H9 (cell line): Measurements from ENCODE around the gene INVS. TPM values are rescaled to one million over a fixed set of nuclear protein-coding genes. Genes with fewer than 3 reads are reported as not detected.

Source experiments
- DNase-seq: peaks from one replicate; pipeline ENCODE4 v3.0.0-alpha.2; 2017
- H2AFZ ChIP-seq: one replicate; pipeline ENCODE4 v1.6.1; 2013; ENCODE audit warnings: mild to moderate bottlenecking, low read length, control low read depth, moderate library complexity
- H2AK5ac ChIP-seq: 2 replicates; pipeline ENCODE4 v1.6.1; 2013; ENCODE audit warnings: low read length, control low read depth, mixed read lengths; ENCODE audit not compliant: insufficient read length
- H2BK120ac ChIP-seq: one replicate; pipeline ENCODE4 v1.6.1; 2013; ENCODE audit warnings: low read depth, mild to moderate bottlenecking, low read length, control low read depth, inconsistent platforms; ENCODE audit not compliant: poor library complexity, severe bottlenecking
- H2BK12ac ChIP-seq: 2 replicates; pipeline ENCODE4 v1.6.1; 2013; ENCODE audit warnings: low read length, control low read depth, mixed read lengths, low read depth; ENCODE audit not compliant: insufficient read length
- H2BK15ac ChIP-seq: 2 replicates; pipeline ENCODE4 v1.6.1; 2013; ENCODE audit warnings: low read depth, low read length, control low read depth
- H2BK20ac ChIP-seq: one replicate; pipeline ENCODE4 v1.6.1; 2013; ENCODE audit warnings: low read depth, mild to moderate bottlenecking, low read length, control low read depth, inconsistent platforms; ENCODE audit not compliant: poor library complexity, severe bottlenecking
- H2BK5ac ChIP-seq: 2 replicates; pipeline ENCODE4 v1.6.1; 2013; ENCODE audit warnings: low read length, control low read depth, mixed read lengths; ENCODE audit not compliant: insufficient read length
- H3K14ac ChIP-seq: 2 replicates; pipeline ENCODE4 v1.6.1; 2013; ENCODE audit warnings: low read length, control low read depth; ENCODE audit not compliant: insufficient read depth
- H3K18ac ChIP-seq: 2 replicates; pipeline ENCODE4 v1.6.1; 2013; ENCODE audit warnings: low read depth, mild to moderate bottlenecking, mixed read lengths, low read length, control low read depth; ENCODE audit not compliant: insufficient read length
- H3K23ac ChIP-seq: 2 replicates; pipeline ENCODE4 v1.6.1; 2013; ENCODE audit warnings: low read length, control low read depth, mixed read lengths, low read depth; ENCODE audit not compliant: insufficient read length
- H3K23me2 ChIP-seq: 2 replicates; pipeline ENCODE4 v1.6.1; 2013; ENCODE audit warnings: low read depth, mild to moderate bottlenecking, mixed read lengths, low read length, control low read depth; ENCODE audit not compliant: insufficient read length, poor library complexity, severe bottlenecking
- H3K27ac ChIP-seq: 2 replicates; pipeline ENCODE4 v1.5.1; 2013; ENCODE audit warnings: low read length, control low read depth, mixed read lengths, low read depth; ENCODE audit not compliant: insufficient read length
- H3K27me3 ChIP-seq: 2 replicates; pipeline ENCODE4 v1.6.1; 2013; ENCODE audit warnings: low read length, control low read depth, inconsistent platforms; ENCODE audit not compliant: insufficient read depth
- H3K4ac ChIP-seq: 2 replicates; pipeline ENCODE4 v1.6.1; 2013; ENCODE audit warnings: low read depth, mild to moderate bottlenecking, control low read depth, inconsistent platforms, low read length, moderate library complexity
- H3K4me1 ChIP-seq: 2 replicates; pipeline ENCODE4 v1.6.1; 2013; ENCODE audit warnings: low read length, control low read depth, inconsistent platforms; ENCODE audit not compliant: insufficient read depth
- H3K4me2 ChIP-seq: 2 replicates; pipeline ENCODE4 v1.6.1; 2013; ENCODE audit warnings: low read length, control low read depth, mixed read lengths; ENCODE audit not compliant: insufficient read length, insufficient read depth
- H3K56ac ChIP-seq: 2 replicates; pipeline ENCODE4 v1.6.1; 2013; ENCODE audit warnings: low read depth, mild to moderate bottlenecking, mixed read lengths, low read length, control low read depth; ENCODE audit not compliant: insufficient read length
- H3K79me1 ChIP-seq: 2 replicates; pipeline ENCODE4 v1.6.1; 2013; ENCODE audit warnings: low read depth, mild to moderate bottlenecking, moderate library complexity, low read length, control low read depth, inconsistent platforms; ENCODE audit not compliant: insufficient read depth, poor library complexity, severe bottlenecking
- H3K79me2 ChIP-seq: 2 replicates; pipeline ENCODE4 v1.6.1; 2013; ENCODE audit warnings: low read length, control low read depth, inconsistent platforms; ENCODE audit not compliant: insufficient read depth
- H3K9ac ChIP-seq: 2 replicates; pipeline ENCODE4 v1.6.1; 2013; ENCODE audit warnings: low read length, control low read depth, mixed read lengths; ENCODE audit not compliant: insufficient read length; ENCODE audit errors: extremely low read depth
- H3K9me3 ChIP-seq: one replicate; pipeline ENCODE4 v1.6.1; 2013; ENCODE audit warnings: low read depth, low read length, inconsistent platforms; ENCODE audit not compliant: control insufficient read depth
- H3T11ph ChIP-seq: one replicate; pipeline ENCODE4 v1.6.1; 2013; ENCODE audit warnings: mild to moderate bottlenecking, low read length, control low read depth, inconsistent platforms
- H4K20me1 ChIP-seq: one replicate; pipeline ENCODE4 v1.6.1; 2013; ENCODE audit not compliant: control insufficient read depth, insufficient read length, insufficient read depth
- H4K5ac ChIP-seq: 2 replicates; pipeline ENCODE4 v1.6.1; 2013; ENCODE audit warnings: low read depth, mild to moderate bottlenecking, mixed read lengths, low read length, control low read depth; ENCODE audit not compliant: insufficient read length
- H4K8ac ChIP-seq: replicated peaks from 2 replicates; pipeline ENCODE4 v1.6.1; 2013; ENCODE audit warnings: low read length, control low read depth, mixed read lengths, low read depth; ENCODE audit not compliant: insufficient read length
- H4K91ac ChIP-seq: 2 replicates; pipeline ENCODE4 v1.6.1; 2013; ENCODE audit warnings: low read depth, mild to moderate bottlenecking, moderate library complexity, mixed read lengths, low read length, control low read depth; ENCODE audit not compliant: insufficient read length
- H3K27ac Mint-ChIP-seq, 3 experiments: 2 replicates in 2 of 3; 3 replicates in 1 of 3; pipeline ENCODE4 v1.8.0; 2020 to 2021; ENCODE audit warnings: mixed read lengths in 3 of 3, mild to moderate bottlenecking in 1 of 3, moderate library complexity in 1 of 3
- H3K27me3 Mint-ChIP-seq: 2 replicates; pipeline ENCODE4 v1.8.0; 2021; ENCODE audit warnings: low read depth, mild to moderate bottlenecking, moderate library complexity, mixed read lengths
- H3K36me3 Mint-ChIP-seq, 3 experiments: 2 replicates in 2 of 3; 3 replicates in 1 of 3; pipeline ENCODE4 v1.8.0; 2020 to 2021; ENCODE audit warnings: low read depth in 3 of 3, mixed read lengths in 3 of 3; ENCODE audit not compliant: insufficient read depth in 1 of 3
- H3K4me1 Mint-ChIP-seq, 2 experiments: 2 replicates each; pipeline ENCODE4 v1.8.0; 2020; ENCODE audit warnings: mixed read lengths in 2 of 2
- H3K4me3 Mint-ChIP-seq, 2 experiments: 2 replicates in 1 of 2; 3 replicates in 1 of 2; pipeline ENCODE4 v1.8.0; 2020 to 2021; ENCODE audit warnings: mild to moderate bottlenecking in 2 of 2, mixed read lengths in 2 of 2, moderate library complexity in 1 of 2
- H3K9me3 Mint-ChIP-seq, 2 experiments: 2 replicates in 1 of 2; 3 replicates in 1 of 2; pipeline ENCODE4 v1.8.0; 2020; ENCODE audit warnings: mild to moderate bottlenecking in 2 of 2, mixed read lengths in 2 of 2, moderate library complexity in 1 of 2
- WGBS: extraction: QIAGEN DNeasy Blood & Tissue Kit; methylation state at CpG from one replicate; pipeline ENCODE4 v1.1.7; 2013; ENCODE audit warnings: missing lambda C conversion rate, low lambda C conversion rate, mixed read lengths; ENCODE audit not compliant: insufficient read length; ENCODE audit errors: extremely low coverage; 5-methylcytosine and 5-hydroxymethylcytosine counted together
- total RNA-seq: library from RNA; stranded (reverse); gene quantifications from 2 replicates; pipeline ENCODE4 v1.2.1, GENCODE V29; 2021
- TF ChIP-seq, protein P1 (sequence below): fragments of 200-600 bp; sonication (generic); conservative IDR thresholded peaks from 3 replicates; pipeline ENCODE4 v1.8.0; 2021; ENCODE audit warnings: antibody characterized with exemption, mild to moderate bottlenecking

The INVS gene
- total RNA-seq, 1 experiment from 2014 or later = 7.5 TPM

DNA sequence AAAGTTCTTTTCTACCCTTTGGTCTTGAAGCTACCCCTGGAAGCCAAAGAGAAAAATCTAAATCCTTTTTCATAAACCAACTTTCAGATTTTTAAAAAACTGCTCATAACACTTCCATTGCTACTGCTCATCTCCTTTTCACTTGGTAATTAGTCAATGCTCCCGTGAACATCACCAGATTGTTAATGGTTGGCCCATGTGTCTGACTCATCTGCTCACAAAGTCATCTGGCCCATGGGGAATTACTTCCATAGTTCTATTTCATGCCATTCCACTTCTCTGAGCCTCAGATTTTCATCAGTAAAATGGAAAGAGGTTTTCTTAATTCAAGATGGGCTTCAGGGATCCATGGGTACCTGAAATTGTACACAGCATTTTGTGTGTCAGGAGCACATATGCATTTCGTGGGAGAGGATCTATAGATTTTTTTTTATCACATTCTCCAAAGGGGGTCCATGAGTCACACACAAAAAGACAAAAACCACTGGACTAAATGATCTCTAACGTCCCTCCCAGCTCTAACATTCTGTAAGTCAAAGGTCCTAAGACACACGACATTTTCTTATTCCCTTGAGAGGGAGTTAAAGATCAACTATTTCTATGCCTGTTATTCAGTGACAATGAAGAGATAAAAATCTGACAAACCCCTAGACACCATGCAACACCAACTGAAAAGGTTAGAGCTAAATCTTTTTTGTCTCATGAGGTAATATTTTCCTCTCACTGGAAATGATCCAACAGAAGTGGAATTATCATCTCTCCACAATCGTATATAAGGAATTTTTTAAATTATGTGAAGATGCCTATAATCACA is 178.3 kb downstream of the INVS start:
- DNase-seq = no peak
- peaks cover 0 to 6% (median 0%) of the 10 kb centered on the region in 3 experiments; a peak in 4 of 7 replicates for H3K36me3 Mint-ChIP-seq
- H3K27ac ChIP-seq = no peak overlapping the region

More for the DNA sequence above, 178.3 kb downstream of the INVS start:
- Mint-ChIP-seq H3K4me1 (no peaks in the 10 kb centered on the region), H3K27me3 (no peaks in the 10 kb centered on the region), H3K9me3 (no peaks in the 10 kb centered on the region), H3K4me3 (no peak overlapping the region), H3K27ac (peak overlapping the region in 1 of 3 experiments; percentile 79; a peak in 1 of 7 replicates)
- no peaks in the 10 kb centered on the region for H3K27me3 ChIP-seq
- H3K4ac ChIP-seq = no peak overlapping the region
- H3K9me3 ChIP-seq = no peaks in the 10 kb centered on the region
- no peaks in the 10 kb centered on the region for H3K79me2 ChIP-seq
- no peak overlapping the region for H2AK5ac ChIP-seq
- no peak overlapping the region for H4K5ac ChIP-seq
- H4K20me1 ChIP-seq = no peaks in the 10 kb centered on the region
- H2BK15ac ChIP-seq = no peak overlapping the region
- no peak overlapping the region for H2BK20ac ChIP-seq
- no peak overlapping the region for H3K18ac ChIP-seq
- H3K4me2 ChIP-seq = no peak overlapping the region
- H2BK12ac ChIP-seq = no peak overlapping the region
- H3K14ac ChIP-seq = no peak overlapping the region
- no peak overlapping the region for H2BK5ac ChIP-seq
- no peak overlapping the region for H3K9ac ChIP-seq
- H3K56ac ChIP-seq = no peak overlapping the region
- no CpG with 5 or more reads among the region's 5 CpGs for WGBS
- no peak overlapping the region for H3T11ph ChIP-seq
- no peaks in the 10 kb centered on the region for H3K23me2 ChIP-seq
- H4K91ac ChIP-seq = no peak overlapping the region
- H3K79me1 ChIP-seq = no peaks in the 10 kb centered on the region
- H3K4me1 ChIP-seq = no peaks in the 10 kb centered on the region
- TF ChIP-seq, protein P1, sequence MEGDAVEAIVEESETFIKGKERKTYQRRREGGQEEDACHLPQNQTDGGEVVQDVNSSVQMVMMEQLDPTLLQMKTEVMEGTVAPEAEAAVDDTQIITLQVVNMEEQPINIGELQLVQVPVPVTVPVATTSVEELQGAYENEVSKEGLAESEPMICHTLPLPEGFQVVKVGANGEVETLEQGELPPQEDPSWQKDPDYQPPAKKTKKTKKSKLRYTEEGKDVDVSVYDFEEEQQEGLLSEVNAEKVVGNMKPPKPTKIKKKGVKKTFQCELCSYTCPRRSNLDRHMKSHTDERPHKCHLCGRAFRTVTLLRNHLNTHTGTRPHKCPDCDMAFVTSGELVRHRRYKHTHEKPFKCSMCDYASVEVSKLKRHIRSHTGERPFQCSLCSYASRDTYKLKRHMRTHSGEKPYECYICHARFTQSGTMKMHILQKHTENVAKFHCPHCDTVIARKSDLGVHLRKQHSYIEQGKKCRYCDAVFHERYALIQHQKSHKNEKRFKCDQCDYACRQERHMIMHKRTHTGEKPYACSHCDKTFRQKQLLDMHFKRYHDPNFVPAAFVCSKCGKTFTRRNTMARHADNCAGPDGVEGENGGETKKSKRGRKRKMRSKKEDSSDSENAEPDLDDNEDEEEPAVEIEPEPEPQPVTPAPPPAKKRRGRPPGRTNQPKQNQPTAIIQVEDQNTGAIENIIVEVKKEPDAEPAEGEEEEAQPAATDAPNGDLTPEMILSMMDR = no peak
- no peak overlapping the region for H2AFZ ChIP-seq
- H4K8ac ChIP-seq = no peak overlapping the region
- no peak overlapping the region for H2BK120ac ChIP-seq
- H3K23ac ChIP-seq = no peak overlapping the region
